Thymus (tissue), 11 donors: Measurements from ENCODE around the gene SLC15A1. TPM values are rescaled to one million over a fixed set of nuclear protein-coding genes. Genes with fewer than 3 reads are reported as not detected.

Source experiments
- DNase-seq, 9 donors: peaks; one replicate each; pipeline ENCODE4 v3.0.0-alpha.2; 2013; ENCODE audit warnings: low spot score in 9 of 9, low read depth in 6 of 9, missing footprints in 1 of 9
- H3K27ac ChIP-seq, 2 donors: one replicate each; pipeline ENCODE4 v1.5.1; 2013; ENCODE audit warnings: control low read depth in 1 of 2, low read depth in 1 of 2, low read length in 1 of 2, mild to moderate bottlenecking in 1 of 2, moderate library complexity in 1 of 2
- H3K27me3 ChIP-seq, 2 donors: one replicate each; pipeline ENCODE4 v1.5.1; 2013; ENCODE audit warnings: low read length in 1 of 2; ENCODE audit not compliant: control insufficient read depth in 2 of 2, insufficient read depth in 1 of 2
- H3K36me3 ChIP-seq, 2 donors: one replicate each; pipeline ENCODE4 v1.5.1; 2013; ENCODE audit warnings: low read length in 1 of 2, mild to moderate bottlenecking in 1 of 2, moderate library complexity in 1 of 2; ENCODE audit not compliant: control insufficient read depth in 2 of 2, insufficient read depth in 2 of 2
- H3K4me1 ChIP-seq, 2 donors: one replicate each; pipeline ENCODE4 v1.5.1; 2013; ENCODE audit warnings: low read length in 2 of 2; ENCODE audit not compliant: control insufficient read depth in 2 of 2, insufficient read depth in 2 of 2
- H3K4me3 ChIP-seq, 2 donors: one replicate each; pipeline ENCODE4 v1.5.1; 2013; ENCODE audit warnings: low read length in 2 of 2, control low read depth in 1 of 2, mild to moderate bottlenecking in 1 of 2
- H3K9me3 ChIP-seq, 2 donors: one replicate each; pipeline ENCODE4 v1.5.1; 2013; ENCODE audit warnings: low read length in 1 of 2, mild to moderate bottlenecking in 1 of 2; ENCODE audit not compliant: control insufficient read depth in 2 of 2, insufficient read depth in 1 of 2
- WGBS: extraction: QIAGEN DNeasy Blood & Tissue Kit; methylation state at CpG from one replicate; pipeline ENCODE4 v1.1.7; 2013; 5-methylcytosine and 5-hydroxymethylcytosine counted together
- polyA plus RNA-seq: library from polyadenylated mRNA; stranded (reverse); fragments of 200-250 nt; gene quantifications from one replicate; pipeline ENCODE4 v1.2.3, GENCODE V29; 2013
- total RNA-seq: library from RNA; stranded (reverse); fragments of 120-200 nt; gene quantifications from one replicate; pipeline ENCODE4 v1.2.4, GENCODE V29; 2013
- donor health status: healthy.

The SLC15A1 gene
- total and polyA plus RNA-seq, 2 donors, result 0.80 to 1.2 TPM

DNA sequence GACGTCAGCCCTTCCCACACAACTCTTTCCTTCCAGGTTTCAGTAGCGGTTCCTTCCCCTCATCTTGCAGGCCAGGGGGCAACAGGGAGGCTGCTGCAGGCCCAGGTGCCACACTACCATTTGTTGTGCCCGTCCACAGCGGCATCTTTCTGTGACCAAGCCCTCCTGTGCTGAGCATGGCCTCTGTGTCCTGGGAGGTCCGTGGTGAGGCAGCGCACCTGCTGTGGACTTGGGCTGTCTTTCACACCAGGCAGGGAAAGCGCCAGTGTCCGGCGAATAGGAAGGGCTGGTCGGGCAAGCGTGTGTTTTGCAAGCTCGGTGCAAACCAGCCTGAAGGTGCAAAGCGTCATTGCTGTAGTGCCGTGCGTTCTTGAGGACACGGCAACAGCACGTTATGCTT lies 21.4 kb downstream of the SLC15A1 start:
- Histone ChIP-seq H3K27me3 (peaks cover 0 to 3% of the 10 kb centered on the region in 2 donors), H3K36me3 (no peaks in the 10 kb centered on the region), H3K4me3 (no peak overlapping the region), H3K4me1 (no peaks in the 10 kb centered on the region), H3K27ac (no peak overlapping the region), H3K9me3 (no peaks in the 10 kb centered on the region)
- DNase-seq, result no peak
- WGBS, result 96% methylated on average over 17 of the region's 17 CpGs

DNA sequence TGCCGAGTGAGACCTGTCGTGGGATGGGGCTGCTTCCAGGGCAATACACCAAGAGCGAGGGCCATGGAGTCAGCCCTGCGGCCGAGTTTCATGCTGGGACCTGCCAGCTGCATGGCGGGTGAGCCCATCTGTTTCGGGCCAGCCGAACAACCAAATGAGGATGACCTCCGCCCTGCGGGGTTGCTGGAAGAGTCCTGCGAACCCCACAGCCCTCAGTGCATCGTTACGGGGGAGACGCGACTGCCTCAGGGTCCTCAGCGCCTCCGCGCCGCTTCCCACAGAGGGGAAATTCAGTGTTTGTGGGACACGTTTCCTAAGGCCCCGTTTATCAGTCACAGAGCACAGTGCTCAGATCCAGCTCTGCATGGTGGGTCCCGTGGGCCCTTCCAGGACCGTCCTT lies 22.0 kb downstream of the SLC15A1 start:
- Histone ChIP-seq H3K4me1 (no peaks in the 10 kb centered on the region), H3K36me3 (no peaks in the 10 kb centered on the region), H3K9me3 (no peaks in the 10 kb centered on the region), H3K27ac (no peak overlapping the region), H3K4me3 (no peak overlapping the region), H3K27me3 (peaks cover 0 to 3% of the 10 kb centered on the region in 2 donors)
- DNase-seq, result no peak
- 96% methylated on average over 23 of the region's 23 CpGs for WGBS

DNA sequence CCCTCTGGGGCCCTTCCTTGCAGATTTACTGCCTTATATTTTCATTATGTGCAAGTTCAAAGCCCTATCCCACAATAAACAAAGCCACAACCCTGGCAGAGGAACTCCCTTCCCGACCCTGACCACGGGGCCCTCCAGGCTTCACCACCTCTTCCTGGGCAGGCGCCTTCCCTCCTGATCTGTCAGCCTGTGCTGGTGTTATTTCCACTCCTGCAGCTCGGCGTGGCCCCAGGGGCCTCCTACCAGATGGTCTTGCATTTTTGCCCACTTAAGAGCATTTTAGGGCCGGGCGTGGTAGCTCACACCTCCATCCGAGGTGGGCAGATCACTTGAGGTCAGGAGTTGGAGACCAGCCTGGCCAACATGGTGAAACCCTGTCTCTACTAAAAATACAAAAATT lies 22.8 kb downstream of the SLC15A1 start:
- Histone ChIP-seq H3K36me3 (no peaks in the 10 kb centered on the region), H3K27ac (no peak overlapping the region), H3K4me1 (no peaks in the 10 kb centered on the region), H3K9me3 (no peaks in the 10 kb centered on the region), H3K4me3 (no peak overlapping the region), H3K27me3 (peaks cover 0 to 3% of the 10 kb centered on the region in 2 donors)
- WGBS, result 25% methylated on average over 8 of the region's 8 CpGs
- DNase-seq, result no peak

DNA sequence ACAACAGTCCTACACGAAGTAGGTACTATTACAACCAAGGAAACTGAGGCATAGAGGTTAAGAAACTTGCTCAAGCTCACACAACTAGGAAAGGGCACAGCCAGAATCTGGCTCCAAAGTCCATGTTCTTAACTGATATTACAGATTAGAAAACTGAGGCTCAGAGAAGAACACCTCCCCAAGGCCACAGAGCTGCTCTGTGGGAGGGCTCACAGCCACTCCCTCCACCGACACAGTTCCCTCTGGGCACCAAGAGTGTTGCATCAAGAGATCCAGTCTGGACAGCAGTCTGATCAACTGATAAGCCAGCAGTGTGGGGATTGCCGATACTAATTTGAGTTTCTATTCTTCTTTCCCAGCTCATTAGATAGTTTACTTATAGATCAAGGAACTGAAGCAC lies 29.5 kb downstream of the SLC15A1 start:
- no peaks in the 10 kb centered on the region for H3K9me3 ChIP-seq
- 91% methylated on average over 3 of the region's 3 CpGs for WGBS
- no peak for DNase-seq
- no peak overlapping the region for H3K27ac ChIP-seq
- no peak overlapping the region for H3K4me3 ChIP-seq
- no peaks in the 10 kb centered on the region for H3K36me3 ChIP-seq
- H3K27me3 ChIP-seq, result no peaks in the 10 kb centered on the region
- no peaks in the 10 kb centered on the region for H3K4me1 ChIP-seq

DNA sequence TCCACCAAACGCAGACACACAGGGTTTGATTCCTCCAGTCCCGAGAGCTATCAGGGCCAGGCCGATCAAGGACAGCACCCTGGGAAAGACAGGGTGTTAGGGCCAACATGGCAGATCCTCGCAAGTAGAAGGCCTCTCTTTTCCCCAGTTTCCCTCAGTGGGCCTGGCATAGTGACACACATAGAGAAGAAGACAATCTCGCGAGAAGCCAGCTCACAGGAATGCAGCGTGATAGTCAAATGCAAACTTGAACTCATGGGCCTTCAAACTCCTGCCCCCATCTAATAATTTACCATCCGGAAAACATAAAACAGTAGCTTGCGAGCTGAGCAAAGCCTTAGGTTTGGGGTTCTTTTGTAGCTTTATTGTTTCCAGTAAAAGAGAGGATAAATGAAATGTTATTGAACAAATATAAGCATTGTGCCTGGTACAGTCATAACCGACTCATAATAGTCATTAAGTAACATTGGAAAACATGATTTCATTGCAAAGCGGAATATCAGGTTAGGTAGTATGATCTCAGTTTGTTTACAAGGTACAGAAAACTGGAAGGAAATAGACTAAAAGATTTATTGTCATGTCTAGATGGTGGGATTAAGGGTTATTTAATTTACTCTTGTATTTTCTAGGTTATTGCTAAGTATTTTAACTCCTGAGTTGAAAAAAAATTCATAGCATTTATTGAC lies 30.5 kb downstream of the SLC15A1 start:
- H3K9me3 ChIP-seq, result no peaks in the 10 kb centered on the region
- no peaks in the 10 kb centered on the region for H3K36me3 ChIP-seq
- no peak overlapping the region for H3K4me3 ChIP-seq
- no peaks in the 10 kb centered on the region for H3K27me3 ChIP-seq
- H3K27ac ChIP-seq, result no peak overlapping the region
- DNase-seq, result no peak
- 93% methylated on average over 11 of the region's 11 CpGs for WGBS
- no peaks in the 10 kb centered on the region for H3K4me1 ChIP-seq

DNA sequence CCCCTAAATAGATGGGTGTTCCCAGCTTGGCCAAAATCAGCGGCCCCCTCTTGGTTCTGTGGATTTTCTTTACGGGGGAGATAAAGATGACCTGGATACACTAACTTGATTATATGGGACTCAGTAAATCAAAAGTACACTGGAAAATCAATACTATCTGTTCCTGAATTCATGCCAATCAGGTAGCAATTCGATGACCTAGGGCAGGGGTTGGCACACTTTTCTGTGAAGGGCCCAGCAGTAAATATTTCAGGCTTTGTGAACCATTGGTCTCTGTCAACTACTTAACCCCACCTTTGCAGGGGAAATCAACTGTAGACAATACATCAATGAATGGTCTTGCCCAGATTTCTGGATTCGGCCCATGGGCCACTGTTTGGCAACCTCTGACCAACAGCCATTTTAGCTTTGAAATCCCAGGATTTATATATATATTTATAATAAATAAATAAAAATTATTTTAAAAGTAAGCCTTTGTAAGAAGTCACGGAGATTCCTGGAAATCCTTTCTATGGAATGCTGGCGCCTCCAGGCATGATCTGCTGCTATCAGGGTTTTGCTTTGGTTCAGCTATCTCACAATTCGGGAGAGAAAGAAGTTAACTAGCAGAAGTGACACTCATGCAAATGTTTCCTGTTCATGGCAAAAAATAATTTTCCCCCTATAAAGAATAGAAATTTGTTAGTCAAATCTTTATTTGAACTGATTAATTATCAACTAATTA lies 32.8 kb downstream of the SLC15A1 start:
- Histone ChIP-seq H3K36me3 (no peaks in the 10 kb centered on the region), H3K27me3 (no peaks in the 10 kb centered on the region), H3K9me3 (no peaks in the 10 kb centered on the region), H3K4me3 (no peak overlapping the region), H3K27ac (no peak overlapping the region), H3K4me1 (no peaks in the 10 kb centered on the region)
- no peak for DNase-seq
- 97% methylated on average over 7 of the region's 7 CpGs for WGBS

DNA sequence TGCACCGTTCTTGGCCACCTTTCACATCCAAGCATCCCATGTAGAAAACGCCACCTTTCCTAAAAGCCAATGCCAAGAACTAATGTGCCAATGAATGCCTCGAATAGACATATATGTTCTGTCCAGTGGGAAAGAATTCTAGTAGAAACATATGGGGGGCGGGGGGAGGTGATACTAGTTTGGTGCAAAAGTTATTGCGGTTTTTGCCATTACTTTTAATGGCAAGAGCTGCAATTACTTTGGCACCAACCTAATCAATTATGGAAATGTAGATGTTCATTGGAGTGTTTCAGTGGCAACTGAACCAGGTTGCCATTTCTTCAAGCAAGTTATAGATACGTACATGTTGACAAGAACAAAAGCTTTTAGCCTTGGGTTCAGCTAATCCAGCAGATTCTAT lies 34.6 kb downstream of the SLC15A1 start:
- no peak for DNase-seq
- H3K9me3 ChIP-seq, result no peaks in the 10 kb centered on the region
- H3K27me3 ChIP-seq, result no peaks in the 10 kb centered on the region
- no peak overlapping the region for H3K27ac ChIP-seq
- no peaks in the 10 kb centered on the region for H3K36me3 ChIP-seq
- H3K4me3 ChIP-seq, result no peak overlapping the region
- H3K4me1 ChIP-seq, result no peaks in the 10 kb centered on the region
- WGBS, result 96% methylated on average over 6 of the region's 6 CpGs

DNA sequence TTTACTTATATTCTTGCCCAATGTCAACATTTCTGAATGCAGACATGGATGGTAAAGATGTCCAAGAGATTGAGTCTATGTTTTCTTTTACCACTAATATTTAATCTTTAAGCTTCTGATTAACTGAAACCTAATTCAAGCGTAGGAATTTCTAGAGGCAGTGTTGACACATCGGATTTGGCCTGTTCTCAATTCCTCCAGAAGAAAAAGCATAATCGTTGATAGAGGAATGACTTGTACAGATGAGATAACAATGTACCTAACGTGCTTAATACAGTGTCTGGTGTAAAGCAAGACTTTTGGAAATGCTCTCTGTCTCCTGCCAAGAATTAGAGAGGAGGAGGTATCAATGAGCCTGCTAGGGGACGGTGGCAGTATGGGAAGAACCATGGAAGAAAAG lies 35.2 kb downstream of the SLC15A1 start:
- H3K36me3 ChIP-seq, result no peaks in the 10 kb centered on the region
- H3K4me3 ChIP-seq, result no peak overlapping the region
- no peak for DNase-seq
- no peak overlapping the region for H3K27ac ChIP-seq
- no peaks in the 10 kb centered on the region for H3K27me3 ChIP-seq
- WGBS, result 92% methylated on average over 5 of the region's 5 CpGs
- no peaks in the 10 kb centered on the region for H3K4me1 ChIP-seq
- no peaks in the 10 kb centered on the region for H3K9me3 ChIP-seq

DNA sequence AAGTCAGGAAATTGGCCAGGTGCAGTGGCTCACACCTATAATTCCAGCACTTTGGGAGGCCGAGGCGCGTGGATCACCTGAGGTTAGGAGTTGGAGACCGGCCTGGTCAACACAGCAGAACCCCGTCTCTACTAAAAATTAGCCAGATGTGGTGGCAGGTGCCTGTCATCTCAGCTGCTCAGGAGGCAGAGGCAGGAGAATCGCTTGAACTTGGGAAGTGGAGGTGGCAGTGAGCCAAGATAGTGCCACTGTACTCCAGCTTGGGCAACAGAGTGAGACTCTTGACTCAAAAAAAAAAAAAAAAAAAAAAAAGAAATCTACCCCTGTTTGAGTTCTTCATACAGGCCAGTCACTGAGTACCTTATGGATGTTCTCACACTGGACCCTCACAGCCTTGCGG lies 42.0 kb downstream of the SLC15A1 start:
- H3K27me3 ChIP-seq, result peaks cover 0 to 2% of the 10 kb centered on the region in 2 donors
- no peak overlapping the region for H3K27ac ChIP-seq
- no peak for DNase-seq
- H3K4me1 ChIP-seq, result no peaks in the 10 kb centered on the region
- 87% methylated on average over 7 of the region's 7 CpGs for WGBS
- no peak overlapping the region for H3K4me3 ChIP-seq
- no peaks in the 10 kb centered on the region for H3K36me3 ChIP-seq
- no peaks in the 10 kb centered on the region for H3K9me3 ChIP-seq
